ENCODE results near the gene PARVA.

PARVA gene

GRCh38 chr11:12429155-12429554, 51.8 kb downstream of the PARVA start:
- DNase-seq (ENCODE audit: extremely low spot score, insufficient read length, low read depth) (no peak), FAIRE-seq (no peak)

GRCh38 chr11:12430351-12430750, 53.0 kb downstream of the PARVA start:
- DNase-seq (ENCODE audit: extremely low spot score, insufficient read length, low read depth) (no peak), FAIRE-seq (no peak)

- no peak for FAIRE-seq
These were observed 53.7 kb downstream of the PARVA start for GRCh38 chr11:12430954-12431595.

DNA sequence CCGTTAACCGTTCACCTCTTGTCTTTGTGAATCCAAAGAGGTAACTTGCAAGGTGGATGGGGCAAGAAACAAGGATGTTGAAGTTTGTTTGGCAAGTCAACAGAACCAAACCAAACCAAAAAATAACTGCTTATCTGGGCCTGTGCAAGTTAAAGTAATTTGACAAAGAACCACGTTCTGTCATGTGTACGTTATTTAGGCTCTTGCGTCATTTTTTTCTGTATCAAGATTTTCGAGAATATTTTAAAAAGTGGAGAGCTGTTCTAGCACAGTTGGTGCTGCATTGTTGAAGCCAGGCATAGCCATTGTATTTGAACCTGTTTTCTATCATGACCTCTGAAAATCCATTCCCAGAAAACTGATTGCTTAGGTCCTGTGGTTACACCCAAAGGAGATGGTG, 55.1 kb downstream of the PARVA start:
- FAIRE-seq, result no peak
- DNase-seq (ENCODE audit: extremely low spot score, insufficient read length, low read depth), result no peak

More at GRCh38 chr11:12430954-12431595, 53.7 kb downstream of the PARVA start:
- no peak for DNase-seq (ENCODE audit: extremely low spot score, insufficient read length, low read depth)

GRCh38 chr11:12433121-12433520, 55.8 kb downstream of the PARVA start:
- DNase-seq (ENCODE audit: extremely low spot score, insufficient read length, low read depth) (no peak), FAIRE-seq (no peak)

DNA sequence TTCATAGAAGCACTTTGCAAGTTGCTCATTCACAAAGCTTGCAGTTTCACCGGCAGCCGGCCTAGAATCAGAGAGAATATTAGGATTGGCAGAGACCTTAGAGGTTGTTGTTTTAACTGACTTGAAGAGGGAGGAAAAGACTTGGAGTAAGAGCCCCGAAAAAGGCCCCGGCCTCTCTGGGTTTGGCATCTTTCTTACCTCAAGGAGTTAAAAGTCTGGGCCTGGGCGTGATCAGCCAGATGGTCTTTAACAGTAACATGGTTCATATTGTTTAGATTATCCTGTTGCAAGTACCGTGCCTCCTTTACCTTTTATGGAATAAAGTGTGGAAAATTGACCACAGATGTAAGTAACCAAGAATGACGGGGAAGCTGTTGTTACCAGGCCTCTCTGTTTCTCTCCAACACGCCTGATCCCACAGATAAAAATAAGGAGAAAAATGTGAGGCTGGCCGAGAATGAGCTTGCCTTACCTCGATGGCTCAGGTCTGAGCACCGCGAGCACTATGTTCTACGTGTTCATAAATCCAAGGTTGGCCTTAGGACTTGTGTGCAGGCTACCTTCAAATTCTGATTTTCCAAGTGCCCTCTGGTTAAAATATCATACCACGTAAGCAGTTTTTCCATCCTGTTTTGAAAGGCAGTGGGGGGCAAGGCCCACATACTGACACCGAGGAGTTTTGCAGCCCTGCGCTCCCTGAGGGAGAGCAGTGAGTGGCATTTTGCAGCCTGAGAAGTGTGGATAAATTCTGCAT, 56.4 kb downstream of the PARVA start:
- FAIRE-seq (no peak), DNase-seq (ENCODE audit: extremely low spot score, insufficient read length, low read depth) (no peak)

DNA sequence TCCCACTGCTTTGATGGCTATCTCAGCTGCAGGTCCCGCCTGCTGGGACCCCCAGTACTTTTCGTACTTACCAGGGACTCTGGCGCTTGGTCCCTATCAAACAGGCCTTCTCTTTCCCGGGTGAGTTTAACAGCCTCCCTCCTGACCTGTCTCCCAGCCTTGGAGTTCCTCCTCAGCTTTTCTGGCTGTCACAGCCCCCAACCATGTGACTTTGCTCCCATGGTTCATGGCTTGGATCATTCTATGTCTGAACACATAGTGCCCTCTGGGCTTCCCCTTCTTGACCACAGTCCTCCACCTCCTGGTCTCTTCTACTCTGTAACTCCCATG, 56.9 kb downstream of the PARVA start:
- DNase-seq (ENCODE audit: extremely low spot score, insufficient read length, low read depth), result no peak
- no peak for FAIRE-seq

DNA sequence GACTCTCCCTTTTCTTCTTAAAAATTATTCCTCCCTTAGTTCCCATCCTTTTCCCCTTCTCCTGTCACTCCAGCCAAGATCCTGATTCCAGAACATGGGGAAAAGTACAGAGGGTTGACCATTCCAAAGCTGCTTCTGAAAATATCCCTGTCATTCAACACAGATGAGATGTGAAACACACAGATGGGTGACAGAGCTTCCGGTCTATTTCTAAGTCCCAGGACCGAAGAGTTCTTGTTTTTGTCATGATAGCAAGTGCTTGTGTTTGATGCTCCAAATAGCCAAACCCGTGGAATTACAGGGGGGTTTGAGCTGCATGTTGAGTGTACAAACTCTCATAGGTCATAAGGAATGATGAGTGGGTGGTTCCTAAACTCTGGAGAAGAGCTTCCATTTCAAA, 57.9 kb downstream of the PARVA start:
- FAIRE-seq, result no peak
- DNase-seq (ENCODE audit: extremely low spot score, insufficient read length, low read depth), result no peak

- DNase-seq (ENCODE audit: extremely low spot score, insufficient read length, low read depth) (no peak), FAIRE-seq (no peak)
These were observed 58.9 kb downstream of the PARVA start for GRCh38 chr11:12436266-12436665.

DNA sequence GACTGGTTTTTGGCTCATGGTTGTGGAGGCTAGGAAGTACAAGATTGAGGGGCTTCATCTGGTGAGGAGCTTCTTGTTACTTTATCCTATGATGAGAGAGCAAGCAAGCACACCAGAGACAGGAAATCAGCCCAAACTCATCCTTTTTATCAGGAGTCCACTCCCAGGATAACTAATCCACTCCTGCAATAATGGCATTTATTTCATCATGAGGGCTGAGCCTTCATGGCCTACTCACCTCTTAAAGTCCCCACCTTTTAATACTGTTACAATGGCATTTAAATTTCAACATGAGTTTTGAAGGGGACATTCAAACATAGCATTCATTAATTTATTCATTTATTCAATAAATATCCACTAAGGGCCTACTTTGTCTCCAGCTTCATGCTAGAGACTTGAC, 60.9 kb downstream of the PARVA start:
- DNase-seq (ENCODE audit: extremely low spot score, insufficient read length, low read depth), result no peak
- no peak for FAIRE-seq

- no peak for FAIRE-seq
- DNase-seq (ENCODE audit: extremely low spot score, insufficient read length, low read depth), result no peak
These were observed 62.2 kb downstream of the PARVA start for GRCh38 chr11:12439615-12440014.

DNA sequence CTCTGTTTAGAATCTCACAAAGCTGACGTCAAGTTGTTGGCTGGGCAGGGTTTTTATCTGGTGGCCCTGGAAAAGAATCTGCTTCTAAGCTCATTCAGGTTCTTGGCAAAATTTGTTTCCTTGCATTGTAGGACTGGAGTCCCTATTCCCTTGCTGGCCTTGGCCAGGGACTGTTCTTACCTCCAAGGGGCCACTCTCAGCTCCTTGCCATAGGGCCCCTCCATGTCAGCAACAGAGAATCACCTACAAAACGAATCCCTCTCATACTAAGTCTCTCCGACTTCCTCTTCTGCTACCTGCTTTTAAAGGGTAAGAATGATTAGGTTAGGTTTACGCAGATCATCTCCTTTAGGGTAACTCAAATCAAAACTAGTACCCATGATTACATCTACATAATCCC, 63.2 kb downstream of the PARVA start:
- FAIRE-seq (no peak), DNase-seq (ENCODE audit: extremely low spot score, insufficient read length, low read depth) (no peak)

DNA sequence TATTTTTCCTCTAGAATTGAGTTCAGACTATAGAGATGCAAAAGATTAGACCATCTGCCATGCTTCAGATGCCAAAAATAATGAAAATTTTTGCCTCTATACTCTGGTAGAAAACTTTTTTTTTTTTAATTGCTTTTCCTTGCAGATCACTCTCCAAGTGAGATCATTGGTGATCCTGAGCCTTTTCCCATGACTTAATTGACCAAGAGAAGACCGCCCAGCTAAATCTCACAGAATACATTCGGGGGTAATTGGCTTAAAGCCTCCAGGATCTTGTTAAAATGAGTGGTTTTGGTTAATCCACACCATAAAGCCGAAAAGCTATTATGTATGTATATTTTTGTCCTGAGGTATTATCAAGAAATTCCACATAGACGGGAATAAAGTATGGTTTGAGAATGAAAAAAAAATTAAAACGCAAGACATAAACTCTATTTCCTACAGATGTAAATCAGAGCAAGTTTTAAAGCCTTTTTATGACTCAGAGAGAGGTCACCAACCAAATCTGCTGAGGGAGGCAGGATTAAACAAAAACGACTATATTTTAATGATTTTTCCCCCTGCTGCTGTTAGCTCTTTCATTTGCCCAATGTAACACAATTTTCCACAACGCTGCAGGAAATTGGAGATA, 64.0 kb downstream of the PARVA start:
- FAIRE-seq, result no peak

DNA sequence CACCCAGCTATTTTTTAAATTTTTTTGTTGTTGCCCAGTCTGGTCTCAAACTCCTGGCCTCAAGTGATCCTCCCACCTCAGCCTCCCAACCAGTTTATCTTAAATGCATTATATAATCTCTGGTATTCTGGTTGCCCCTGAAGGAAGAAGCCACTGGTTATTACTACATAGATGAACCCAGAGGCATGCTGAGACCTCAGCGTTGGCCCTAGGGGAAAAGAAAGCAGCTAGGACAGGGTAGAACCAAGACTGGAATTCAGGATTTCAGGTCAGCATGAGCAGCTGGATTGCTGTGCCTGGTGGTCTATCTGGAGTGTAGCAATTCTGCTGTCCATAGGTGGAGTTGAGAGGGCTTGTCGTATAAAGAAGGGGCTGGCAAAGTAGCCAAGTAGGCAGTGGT, 67.2 kb downstream of the PARVA start:
- no peak for FAIRE-seq
- DNase-seq (ENCODE audit: extremely low spot score, insufficient read length, low read depth), result no peak

More for the DNA sequence above, 64.0 kb downstream of the PARVA start:
- DNase-seq (ENCODE audit: extremely low spot score, insufficient read length, low read depth), result no peak

DNA sequence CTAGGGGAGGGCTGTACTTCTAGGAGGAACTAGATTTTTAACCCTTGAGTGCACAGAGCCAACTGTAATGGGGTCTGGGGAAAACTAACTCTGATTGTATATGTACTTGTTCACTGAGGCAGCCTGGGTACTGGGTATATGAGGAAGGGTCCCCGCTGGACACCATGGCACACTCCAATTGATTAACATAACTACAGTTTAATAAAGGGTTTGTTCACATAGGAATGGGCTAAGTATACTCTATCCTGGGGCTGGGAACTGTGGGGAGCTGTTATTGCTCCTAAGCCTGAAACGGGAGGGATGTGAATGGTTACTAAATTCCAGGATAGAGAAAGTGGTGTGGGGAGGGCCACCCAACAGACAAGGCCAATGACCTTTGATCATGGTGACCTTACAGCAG, 67.6 kb downstream of the PARVA start:
- DNase-seq (ENCODE audit: extremely low spot score, insufficient read length, low read depth), result no peak
- no peak for FAIRE-seq

- DNase-seq (ENCODE audit: extremely low spot score, insufficient read length, low read depth) (no peak), FAIRE-seq (no peak)
These were observed 69.5 kb downstream of the PARVA start for GRCh38 chr11:12446863-12447262.

GRCh38 chr11:12448131-12448939, 71.0 kb downstream of the PARVA start:
- FAIRE-seq, result no peak
- DNase-seq (ENCODE audit: extremely low spot score, insufficient read length, low read depth), result no peak

GRCh38 chr11:12449961-12450715, 72.8 kb downstream of the PARVA start:
- DNase-seq (ENCODE audit: extremely low spot score, insufficient read length, low read depth) (no peak), FAIRE-seq (no peak)

GRCh38 chr11:12451179-12451814, 73.9 kb downstream of the PARVA start:
- no peak for FAIRE-seq
- DNase-seq (ENCODE audit: extremely low spot score, insufficient read length, low read depth), result no peak

GRCh38 chr11:12453243-12453642, 75.9 kb downstream of the PARVA start:
- DNase-seq (ENCODE audit: extremely low spot score, insufficient read length, low read depth) (no peak), FAIRE-seq (no peak)

Data from GM18507 (cell line).